Smooth muscle cell (in vitro differentiated cells): Measurements from ENCODE around the gene STPG3. TPM values are rescaled to one million over a fixed set of nuclear protein-coding genes. Genes with fewer than 3 reads are reported as not detected.

Experiments
- DNase-seq: peaks from one replicate; lab custom pipeline; 2025; ENCODE audit not compliant: unreplicated experiment; lab: John Stamatoyannopoulos, UW
- H2AFZ ChIP-seq: fragments of 200-600 bp; sonication (generic); 2 replicates; pipeline ENCODE4 v1.6.0; 2016; ENCODE audit warnings: antibody characterized with exemption, low read depth, mild to moderate bottlenecking
- H3F3A ChIP-seq: fragments of 200-600 bp; sonication (generic); 2 replicates; pipeline ENCODE4 v1.6.0; 2017; ENCODE audit warnings: antibody characterized with exemption, low read depth
- H3K27ac ChIP-seq: fragments of 200-600 bp; sonication (generic); 2 replicates; pipeline ENCODE4 v1.5.1; 2016; ENCODE audit warnings: low read depth, mild to moderate bottlenecking
- H3K27me3 ChIP-seq: fragments of 200-600 bp; sonication (generic); 2 replicates; pipeline ENCODE4 v1.6.1; 2016; ENCODE audit warnings: low read depth, mild to moderate bottlenecking
- H3K36me3 ChIP-seq: fragments of 200-600 bp; sonication (generic); 2 replicates; pipeline ENCODE4 v1.5.1; 2016; ENCODE audit warnings: low read depth
- H3K4me1 ChIP-seq: fragments of 200-600 bp; sonication (generic); 2 replicates; pipeline ENCODE4 v1.5.1; 2016; ENCODE audit warnings: low read depth
- H3K4me2 ChIP-seq: fragments of 200-600 bp; sonication (generic); 2 replicates; pipeline ENCODE4 v1.6.0; 2016; ENCODE audit warnings: mild to moderate bottlenecking
- H3K4me3 ChIP-seq: fragments of 200-600 bp; sonication (generic); 2 replicates; pipeline ENCODE4 v1.5.1; 2016; ENCODE audit warnings: mild to moderate bottlenecking
- H3K79me2 ChIP-seq: fragments of 200-600 bp; sonication (generic); 2 replicates; pipeline ENCODE4 v1.6.0; 2016; ENCODE audit warnings: low read depth, mild to moderate bottlenecking
- H3K9ac ChIP-seq: fragments of 200-600 bp; sonication (generic); 2 replicates; pipeline ENCODE4 v1.6.0; 2016; ENCODE audit warnings: low read depth
- H3K9me3 ChIP-seq: fragments of 200-600 bp; sonication (generic); replicated peaks from 2 replicates; pipeline ENCODE4 v1.5.1; 2016; ENCODE audit warnings: low read depth
- H4K20me1 ChIP-seq: fragments of 200-600 bp; sonication (generic); 2 replicates; pipeline ENCODE4 v1.6.0; 2016; ENCODE audit warnings: low read depth
- WGBS: methylation state at CpG from one replicate; pipeline ENCODE4 v1.1.7; 2016; ENCODE audit warnings: low lambda C conversion rate; 5-methylcytosine and 5-hydroxymethylcytosine counted together
- polyA plus RNA-seq: library from polyadenylated mRNA; unstranded; fragments of >200 nt; fragmentation: Nextera tagmentation; extraction: Ambion mirVana; gene quantifications from 2 replicates; pipeline ENCODE4 v1.2.1, GENCODE V29; 2016
- total RNA-seq: library from RNA; depleted of rRNA; stranded (reverse); fragments of >200 nt; gene quantifications from 2 replicates; pipeline ENCODE4 v1.2.3, GENCODE V29; 2014
- TF ChIP-seq, protein P1 (sequence below): fragments of 200-600 bp; sonication (generic); IDR thresholded peaks from 2 replicates; pipeline ENCODE4 v1.5.1; 2017; ENCODE audit warnings: borderline replicate concordance, mild to moderate bottlenecking, antibody characterized with exemption; ENCODE audit not compliant: insufficient read depth, poor library complexity, severe bottlenecking

The STPG3 gene
- total and polyA plus RNA-seq, 2 experiments from 2014 or later = not detected

DNA sequence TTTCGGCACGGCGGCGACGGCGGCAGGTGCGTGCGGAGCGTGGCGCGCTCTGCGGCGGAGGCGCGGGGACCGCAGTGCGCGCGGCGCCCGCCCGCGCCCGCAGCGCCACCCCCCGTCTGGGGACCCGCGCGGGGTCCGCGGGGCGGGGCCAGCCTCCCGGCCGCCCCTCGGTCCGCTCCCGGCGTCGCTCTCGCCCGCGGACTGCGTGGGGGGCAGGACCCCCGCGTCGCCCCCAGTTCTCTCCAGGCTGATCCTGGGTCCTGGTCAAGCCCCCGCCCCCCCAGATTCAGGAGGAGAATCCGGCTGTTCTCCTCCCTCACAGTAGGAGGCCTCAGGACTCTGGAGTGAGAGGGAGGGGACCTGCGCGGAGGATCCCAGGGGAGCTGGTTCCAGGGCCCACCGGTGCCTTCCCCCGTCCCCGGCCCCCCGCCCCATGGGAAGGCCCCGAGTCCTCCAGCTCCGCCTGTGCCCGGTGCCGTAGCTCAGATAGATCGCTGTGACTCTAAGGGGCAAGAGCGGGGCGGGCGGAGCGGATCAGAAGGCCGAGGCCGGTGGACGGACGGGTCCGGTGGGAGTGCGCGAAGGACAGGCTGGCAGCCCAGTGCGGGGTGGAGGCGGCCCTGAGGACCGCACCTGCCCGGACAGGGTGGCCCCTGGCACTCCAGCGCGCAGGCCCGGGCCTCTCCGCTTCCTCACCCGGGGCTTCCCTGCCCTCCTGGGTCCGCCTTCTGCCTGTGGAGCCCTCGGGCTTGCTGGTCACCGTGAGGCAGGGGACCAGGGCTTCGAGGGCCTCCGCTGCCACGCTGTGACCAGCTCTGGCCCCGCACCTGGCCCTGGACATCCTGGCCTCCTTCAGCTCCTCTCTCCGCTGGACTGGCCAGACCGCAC lies 28.7 kb upstream of the STPG3 start, which contains the start of gene RNF208:
TSS of gene RNF208 (minus strand) at position 51 of the 888 bp plus-strand sequence. CDS start 1,028 bp downstream, outside the sequence.
- H3K27ac ChIP-seq = no peak within 1 kb of the TSS

DNA sequence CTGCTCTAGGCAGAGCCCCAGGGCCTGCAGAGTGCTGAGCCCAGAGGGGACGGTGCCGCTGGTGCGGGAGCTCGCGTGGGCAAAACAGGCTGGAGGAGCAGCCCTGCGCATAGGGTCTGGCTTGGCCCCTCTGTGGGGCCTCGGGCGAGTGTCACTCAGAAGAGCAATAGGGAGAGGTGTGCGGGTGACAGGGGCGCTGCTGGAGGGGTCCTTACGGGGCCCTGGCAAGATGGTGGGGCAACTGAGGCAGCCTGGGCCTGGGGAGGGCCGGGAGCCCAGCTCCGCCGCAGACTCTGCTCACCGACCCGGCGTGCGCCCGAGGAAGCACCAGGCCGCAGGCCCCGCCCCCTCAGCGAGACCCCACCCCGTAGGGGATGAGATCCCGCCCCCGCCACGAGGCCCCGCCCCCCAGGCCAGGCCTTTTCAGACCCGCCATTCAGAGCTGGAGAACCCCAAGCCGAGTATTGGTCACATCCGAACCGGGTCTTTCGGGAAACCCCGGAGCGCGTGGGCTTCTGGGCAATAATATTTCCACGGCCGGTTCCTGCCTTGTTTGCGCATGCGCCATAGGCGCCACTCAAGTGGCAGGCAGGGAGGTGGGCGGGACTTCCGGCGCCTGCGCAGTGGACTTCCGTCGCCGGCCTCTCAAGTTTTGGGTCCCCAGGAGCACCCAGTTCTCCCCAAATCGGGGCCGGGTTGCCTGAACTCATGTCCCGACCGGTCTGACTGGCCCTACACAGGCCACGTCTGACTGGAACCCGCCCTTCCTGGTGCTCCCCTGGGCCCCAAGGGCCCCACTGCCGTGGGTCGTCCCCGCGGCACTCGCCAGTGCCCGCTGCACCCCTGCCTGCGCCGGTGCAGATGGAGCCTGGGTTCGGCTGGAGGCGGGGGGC lies 27.8 kb upstream of the STPG3 start:
- DNase-seq = peak; percentile 96
- H3K27me3 ChIP-seq = no peaks in the 10 kb centered on the region
- TF ChIP-seq, protein P1, sequence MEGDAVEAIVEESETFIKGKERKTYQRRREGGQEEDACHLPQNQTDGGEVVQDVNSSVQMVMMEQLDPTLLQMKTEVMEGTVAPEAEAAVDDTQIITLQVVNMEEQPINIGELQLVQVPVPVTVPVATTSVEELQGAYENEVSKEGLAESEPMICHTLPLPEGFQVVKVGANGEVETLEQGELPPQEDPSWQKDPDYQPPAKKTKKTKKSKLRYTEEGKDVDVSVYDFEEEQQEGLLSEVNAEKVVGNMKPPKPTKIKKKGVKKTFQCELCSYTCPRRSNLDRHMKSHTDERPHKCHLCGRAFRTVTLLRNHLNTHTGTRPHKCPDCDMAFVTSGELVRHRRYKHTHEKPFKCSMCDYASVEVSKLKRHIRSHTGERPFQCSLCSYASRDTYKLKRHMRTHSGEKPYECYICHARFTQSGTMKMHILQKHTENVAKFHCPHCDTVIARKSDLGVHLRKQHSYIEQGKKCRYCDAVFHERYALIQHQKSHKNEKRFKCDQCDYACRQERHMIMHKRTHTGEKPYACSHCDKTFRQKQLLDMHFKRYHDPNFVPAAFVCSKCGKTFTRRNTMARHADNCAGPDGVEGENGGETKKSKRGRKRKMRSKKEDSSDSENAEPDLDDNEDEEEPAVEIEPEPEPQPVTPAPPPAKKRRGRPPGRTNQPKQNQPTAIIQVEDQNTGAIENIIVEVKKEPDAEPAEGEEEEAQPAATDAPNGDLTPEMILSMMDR = no peak
- peak overlapping the region; percentile 56 for H2AFZ ChIP-seq
- no peaks in the 10 kb centered on the region for H3K79me2 ChIP-seq
- peak overlapping the region; percentile 72 for H3K27ac ChIP-seq
- H4K20me1 ChIP-seq = no peaks in the 10 kb centered on the region
- no peaks in the 10 kb centered on the region for H3K9me3 ChIP-seq
- WGBS = 4% methylated on average over 51 of the region's 63 CpGs
- peaks cover 8% of the 10 kb centered on the region for H3K4me1 ChIP-seq
- peak overlapping the region; percentile 61 for H3K4me3 ChIP-seq
- peak overlapping the region; percentile 89 for H3K4me2 ChIP-seq
- no peaks in the 10 kb centered on the region for H3K36me3 ChIP-seq
- H3F3A ChIP-seq = no peaks in the 10 kb centered on the region
- H3K9ac ChIP-seq = peak overlapping the region; percentile 77

More for the DNA sequence above, 28.7 kb upstream of the STPG3 start, which contains the start of gene RNF208:
- H3K36me3 ChIP-seq = no peaks in the 10 kb centered on the region
- no peaks in the 10 kb centered on the region for H3F3A ChIP-seq
- no peak within 1 kb of the TSS for H2AFZ ChIP-seq
- peaks cover 8% of the 10 kb centered on the region for H3K4me1 ChIP-seq
- no peak for DNase-seq
- H3K27me3 ChIP-seq = no peaks in the 10 kb centered on the region
- H3K79me2 ChIP-seq = no peaks in the 10 kb centered on the region
- peak within 1 kb of the TSS; percentile 61 for H3K4me3 ChIP-seq
- no peaks in the 10 kb centered on the region for H3K9me3 ChIP-seq
- WGBS = 12% methylated on average over 34 of the region's 88 CpGs
- TF ChIP-seq, protein P1 = no peak
- no peaks in the 10 kb centered on the region for H4K20me1 ChIP-seq
- H3K9ac ChIP-seq = no peak within 1 kb of the TSS
- peak within 1 kb of the TSS; percentile 89 for H3K4me2 ChIP-seq

DNA sequence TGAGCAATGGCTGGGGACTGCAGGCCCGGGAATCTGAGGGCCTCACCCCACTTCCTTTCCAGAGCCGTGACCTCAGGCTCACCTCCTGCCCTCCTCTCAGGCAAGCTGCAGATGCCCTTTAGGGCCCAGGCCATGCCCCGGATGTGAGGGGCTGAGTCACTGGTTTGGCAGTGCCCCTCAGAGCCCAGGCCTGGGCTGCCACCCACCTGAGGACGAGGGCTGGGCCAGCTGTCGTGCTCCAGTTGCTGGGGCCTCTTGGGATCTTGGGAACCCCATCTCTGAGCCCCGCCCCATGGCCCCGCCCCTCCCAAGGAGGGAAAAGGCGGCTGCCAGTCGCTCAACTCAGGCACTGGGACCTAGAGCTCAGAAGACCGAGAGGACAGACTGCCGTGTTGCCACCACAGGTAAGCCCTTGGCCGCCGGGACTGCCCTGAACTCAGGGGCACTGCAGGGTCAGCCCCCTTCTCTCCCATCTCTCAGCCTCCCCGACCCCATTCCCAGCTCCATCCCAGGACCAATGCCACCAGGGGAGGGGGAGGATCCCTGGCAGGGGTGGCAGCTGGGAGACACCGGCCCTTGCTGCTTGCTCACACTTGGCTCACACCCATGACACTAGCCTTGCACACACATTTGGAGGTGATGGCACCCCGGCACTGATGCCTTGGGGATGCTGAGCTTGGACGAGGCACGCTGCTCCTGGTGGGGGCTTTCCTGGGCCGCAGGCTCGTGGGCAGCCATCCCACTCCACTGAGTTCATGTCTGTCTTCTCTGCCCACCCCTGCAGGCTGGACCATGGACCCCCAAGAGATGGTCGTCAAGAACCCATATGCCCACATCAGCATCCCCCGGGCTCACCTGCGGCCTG lies 26.0 kb upstream of the STPG3 start, which contains the start of gene CYSRT1:
TSS of gene CYSRT1 (plus strand) at position 345 of the 865 bp plus-strand sequence. CDS start at position 793, 448 bp downstream.
- Histone ChIP-seq H3F3A (no peaks in the 10 kb centered on the region), H2AFZ (no peak within 1 kb of the TSS), H3K4me1 (peaks cover 8% of the 10 kb centered on the region), H4K20me1 (no peaks in the 10 kb centered on the region), H3K4me3 (peak within 1 kb of the TSS; percentile 61), H3K36me3 (no peaks in the 10 kb centered on the region), H3K4me2 (peak within 1 kb of the TSS; percentile 89), H3K9me3 (no peaks in the 10 kb centered on the region), H3K27me3 (no peaks in the 10 kb centered on the region), H3K9ac (peak within 1 kb of the TSS; percentile 77), H3K27ac (peak within 1 kb of the TSS; percentile 52), H3K79me2 (no peaks in the 10 kb centered on the region)
- 77% methylated on average over 21 of the region's 23 CpGs for WGBS
- TF ChIP-seq, protein P1 = no peak
- DNase-seq = no peak
